Activated naive CD8-positive, alpha-beta T cell (primary cell): ENCODE measurements around the gene SQSTM1.

Source experiments
- H3K27ac Mint-ChIP-seq: one replicate; pipeline ENCODE4 v1.8.0; 2021; ENCODE audit warnings: mixed read lengths
- H3K27me3 Mint-ChIP-seq: one replicate; pipeline ENCODE4 v1.8.0; 2021; ENCODE audit warnings: mixed read lengths
- H3K36me3 Mint-ChIP-seq: one replicate; pipeline ENCODE4 v1.8.0; 2021; ENCODE audit warnings: mixed read lengths
- H3K4me1 Mint-ChIP-seq: one replicate; pipeline ENCODE4 v1.8.0; 2021; ENCODE audit warnings: low read depth, mixed read lengths
- H3K4me3 Mint-ChIP-seq: one replicate; pipeline ENCODE4 v1.8.0; 2021; ENCODE audit warnings: mild to moderate bottlenecking, mixed read lengths
- H3K9me3 Mint-ChIP-seq: one replicate; pipeline ENCODE4 v1.8.0; 2021; ENCODE audit warnings: low read depth, mixed read lengths

The SQSTM1 gene

GRCh38 chr5:179874536-179875292 lies 54.0 kb downstream of the SQSTM1 start:
- peaks cover 4% of the 10 kb centered on the region for H3K36me3 Mint-ChIP-seq

GRCh38 chr5:179875741-179876609 lies 55.3 kb downstream of the SQSTM1 start:
- Mint-ChIP-seq H3K27ac (no peak overlapping the region), H3K4me1 (no peaks in the 10 kb centered on the region), H3K9me3 (no peaks in the 10 kb centered on the region), H3K27me3 (no peaks in the 10 kb centered on the region), H3K4me3 (no peak overlapping the region), H3K36me3 (peaks cover 4% of the 10 kb centered on the region)

More at GRCh38 chr5:179874536-179875292, 54.0 kb downstream of the SQSTM1 start:
- H3K4me1 Mint-ChIP-seq, result no peaks in the 10 kb centered on the region
- H3K9me3 Mint-ChIP-seq, result no peaks in the 10 kb centered on the region
- H3K4me3 Mint-ChIP-seq, result no peak overlapping the region
- no peak overlapping the region for H3K27ac Mint-ChIP-seq
- H3K27me3 Mint-ChIP-seq, result no peaks in the 10 kb centered on the region

GRCh38 chr5:179876610-179876952 lies 55.9 kb downstream of the SQSTM1 start:
- Mint-ChIP-seq H3K36me3 (peaks cover 4% of the 10 kb centered on the region), H3K27me3 (no peaks in the 10 kb centered on the region), H3K4me3 (no peak overlapping the region), H3K27ac (no peak overlapping the region), H3K4me1 (no peaks in the 10 kb centered on the region), H3K9me3 (no peaks in the 10 kb centered on the region)

- Mint-ChIP-seq H3K36me3 (peaks cover 9% of the 10 kb centered on the region), H3K4me1 (no peaks in the 10 kb centered on the region), H3K27ac (no peak overlapping the region), H3K27me3 (no peaks in the 10 kb centered on the region), H3K4me3 (no peak overlapping the region), H3K9me3 (no peaks in the 10 kb centered on the region)
Measured at GRCh38 chr5:179878222-179879002, 57.7 kb downstream of the SQSTM1 start.

GRCh38 chr5:179879003-179879689 lies 58.4 kb downstream of the SQSTM1 start:
- H3K27ac Mint-ChIP-seq, result no peak overlapping the region
- no peaks in the 10 kb centered on the region for H3K27me3 Mint-ChIP-seq
- peaks cover 15% of the 10 kb centered on the region for H3K36me3 Mint-ChIP-seq
- no peaks in the 10 kb centered on the region for H3K4me1 Mint-ChIP-seq
- peaks cover under 1% of the 10 kb centered on the region for H3K9me3 Mint-ChIP-seq
- H3K4me3 Mint-ChIP-seq, result no peak overlapping the region

- H3K4me3 Mint-ChIP-seq, result no peak overlapping the region
- H3K27me3 Mint-ChIP-seq, result no peaks in the 10 kb centered on the region
- H3K4me1 Mint-ChIP-seq, result no peaks in the 10 kb centered on the region
- no peak overlapping the region for H3K27ac Mint-ChIP-seq
- H3K9me3 Mint-ChIP-seq, result peaks cover 6% of the 10 kb centered on the region
- H3K36me3 Mint-ChIP-seq, result peaks cover 20% of the 10 kb centered on the region
Measured at GRCh38 chr5:179879690-179880010, 58.9 kb downstream of the SQSTM1 start.

GRCh38 chr5:179880066-179880650 lies 59.5 kb downstream of the SQSTM1 start:
- Mint-ChIP-seq H3K4me1 (no peaks in the 10 kb centered on the region), H3K27me3 (no peaks in the 10 kb centered on the region), H3K36me3 (peaks cover 24% of the 10 kb centered on the region), H3K9me3 (peaks cover 6% of the 10 kb centered on the region), H3K4me3 (no peak overlapping the region), H3K27ac (no peak overlapping the region)

GRCh38 chr5:179880848-179881590 lies 60.3 kb downstream of the SQSTM1 start:
- no peak overlapping the region for H3K27ac Mint-ChIP-seq
- no peak overlapping the region for H3K4me3 Mint-ChIP-seq

GRCh38 chr5:179882338-179882737 lies 61.6 kb downstream of the SQSTM1 start:
- no peak overlapping the region for H3K27ac Mint-ChIP-seq
- no peaks in the 10 kb centered on the region for H3K4me1 Mint-ChIP-seq
- H3K4me3 Mint-ChIP-seq, result no peak overlapping the region
- no peaks in the 10 kb centered on the region for H3K27me3 Mint-ChIP-seq
- peaks cover 6% of the 10 kb centered on the region for H3K9me3 Mint-ChIP-seq
- H3K36me3 Mint-ChIP-seq, result peaks cover 35% of the 10 kb centered on the region

More at GRCh38 chr5:179880848-179881590, 60.3 kb downstream of the SQSTM1 start:
- Mint-ChIP-seq H3K27me3 (no peaks in the 10 kb centered on the region), H3K4me1 (no peaks in the 10 kb centered on the region), H3K36me3 (peaks cover 27% of the 10 kb centered on the region), H3K9me3 (peaks cover 6% of the 10 kb centered on the region)

GRCh38 chr5:179883163-179883562 lies 62.5 kb downstream of the SQSTM1 start:
- Mint-ChIP-seq H3K4me1 (no peaks in the 10 kb centered on the region), H3K4me3 (no peak overlapping the region), H3K27me3 (no peaks in the 10 kb centered on the region), H3K27ac (no peak overlapping the region), H3K36me3 (peaks cover 35% of the 10 kb centered on the region), H3K9me3 (peaks cover 6% of the 10 kb centered on the region)

- peaks cover 35% of the 10 kb centered on the region for H3K36me3 Mint-ChIP-seq
- no peak overlapping the region for H3K27ac Mint-ChIP-seq
- H3K4me3 Mint-ChIP-seq, result no peak overlapping the region
Measured at GRCh38 chr5:179885491-179886090, 64.9 kb downstream of the SQSTM1 start.

GRCh38 chr5:179886190-179886911 lies 65.6 kb downstream of the SQSTM1 start:
- Mint-ChIP-seq H3K4me3 (no peak overlapping the region), H3K27ac (no peak overlapping the region), H3K27me3 (no peaks in the 10 kb centered on the region), H3K4me1 (no peaks in the 10 kb centered on the region), H3K9me3 (peaks cover 6% of the 10 kb centered on the region), H3K36me3 (peaks cover 35% of the 10 kb centered on the region)

More at GRCh38 chr5:179885491-179886090, 64.9 kb downstream of the SQSTM1 start:
- H3K27me3 Mint-ChIP-seq, result no peaks in the 10 kb centered on the region
- no peaks in the 10 kb centered on the region for H3K4me1 Mint-ChIP-seq
- H3K9me3 Mint-ChIP-seq, result peaks cover 6% of the 10 kb centered on the region

- Mint-ChIP-seq H3K27ac (no peak overlapping the region), H3K4me3 (no peak overlapping the region), H3K4me1 (no peaks in the 10 kb centered on the region), H3K9me3 (peaks cover 6% of the 10 kb centered on the region), H3K36me3 (peaks cover 35% of the 10 kb centered on the region), H3K27me3 (no peaks in the 10 kb centered on the region)
Measured at GRCh38 chr5:179887095-179887494, 66.4 kb downstream of the SQSTM1 start.
